ENCODE results near the gene ATXN7L3.
"Not testable (repeated sequence)": the region's sequence is repeated elsewhere in the genome, so short reads cannot be mapped to it uniquely, and the experiment has no call there.

The ATXN7L3 gene

GRCh38 chr17:44144966-44145739 is 54.5 kb downstream of the ATXN7L3 start:
- Histone ChIP-seq H3K4me3 (ENCODE audit: low read depth, low read length) (no peak overlapping the region), H3K27me3 (no peaks in the 10 kb centered on the region), H3K9me3 (no peaks in the 10 kb centered on the region), H3K36me3 (peaks cover 13% of the 10 kb centered on the region; the same call in 1 of the 2 replicates), H3K4me1 (peaks cover 6% of the 10 kb centered on the region)
- DNase-seq = no peak
- no peak for TF ChIP-seq CTCF (IDR thresholded peaks at IDR 0.05; ENCODE audit: low read depth, low read length)

GRCh38 chr17:44143921-44144320 is 55.8 kb downstream of the ATXN7L3 start:
- H3K36me3 ChIP-seq = peaks cover 13% of the 10 kb centered on the region; the same call in 1 of the 2 replicates
- H3K4me1 ChIP-seq = not testable (repeated sequence)

More at GRCh38 chr17:44143921-44144320, 55.8 kb downstream of the ATXN7L3 start:
- H3K4me3 ChIP-seq (ENCODE audit: low read depth, low read length); H3K9me3 ChIP-seq; H3K27me3 ChIP-seq; DNase-seq: not testable (repeated sequence)

Measured in BE2C (cell line).